ENCODE results near the gene FXYD3.

FXYD3 gene

GRCh38 chr19:35161434-35161743 is 45.8 kb downstream of the FXYD3 start:
- Histone ChIP-seq H3K4me2 (ENCODE audit: low read length) (no peak overlapping the region), H3K9ac (ENCODE audit: low read depth, low read length) (no peak overlapping the region), H3K27me3 (ENCODE audit: control insufficient read depth, insufficient read depth, low read length) (no peaks in the 10 kb centered on the region), H3K4me1 (ENCODE audit: control insufficient read depth, insufficient read depth, low read length) (peaks cover under 1% of the 10 kb centered on the region), H3K9me3 (replicated peaks; ENCODE audit: low read length) (peaks cover 26% of the 10 kb centered on the region), H3K36me3 (ENCODE audit: insufficient read depth, low read length) (peaks cover 85% of the 10 kb centered on the region), H3K4me3 (ENCODE audit: low read length) (no peak overlapping the region)

GRCh38 chr19:35162471-35163326 is 47.1 kb downstream of the FXYD3 start:
- H3K36me3 ChIP-seq (ENCODE audit: insufficient read depth, low read length) = peaks cover 87% of the 10 kb centered on the region
- H3K9ac ChIP-seq (ENCODE audit: low read depth, low read length) = no peak overlapping the region
- H3K27me3 ChIP-seq (ENCODE audit: control insufficient read depth, insufficient read depth, low read length) = no peaks in the 10 kb centered on the region
- H3K4me2 ChIP-seq (ENCODE audit: low read length) = no peak overlapping the region
- H3K4me1 ChIP-seq (ENCODE audit: control insufficient read depth, insufficient read depth, low read length) = no peaks in the 10 kb centered on the region
- H3K9me3 ChIP-seq (replicated peaks; ENCODE audit: low read length) = peaks cover 26% of the 10 kb centered on the region
- no peak overlapping the region for H3K4me3 ChIP-seq (ENCODE audit: low read length)

- no peaks in the 10 kb centered on the region for H3K27me3 ChIP-seq (ENCODE audit: control insufficient read depth, insufficient read depth, low read length)
- H3K4me1 ChIP-seq (ENCODE audit: control insufficient read depth, insufficient read depth, low read length) = no peaks in the 10 kb centered on the region
- peaks cover 79% of the 10 kb centered on the region for H3K36me3 ChIP-seq (ENCODE audit: insufficient read depth, low read length)
- no peak overlapping the region for H3K9ac ChIP-seq (ENCODE audit: low read depth, low read length)
- H3K4me3 ChIP-seq (ENCODE audit: low read length) = no peak overlapping the region
- H3K4me2 ChIP-seq (ENCODE audit: low read length) = no peak overlapping the region
- peaks cover 26% of the 10 kb centered on the region for H3K9me3 ChIP-seq (replicated peaks; ENCODE audit: low read length)
Observed at GRCh38 chr19:35164418-35164817, 48.8 kb downstream of the FXYD3 start.

- peaks cover 26% of the 10 kb centered on the region for H3K9me3 ChIP-seq (replicated peaks; ENCODE audit: low read length)
- H3K4me3 ChIP-seq (ENCODE audit: low read length) = no peak overlapping the region
- no peak overlapping the region for H3K4me2 ChIP-seq (ENCODE audit: low read length)
- H3K9ac ChIP-seq (ENCODE audit: low read depth, low read length) = no peak overlapping the region
- H3K4me1 ChIP-seq (ENCODE audit: control insufficient read depth, insufficient read depth, low read length) = no peaks in the 10 kb centered on the region
- peaks cover 70% of the 10 kb centered on the region for H3K36me3 ChIP-seq (ENCODE audit: insufficient read depth, low read length)
- no peaks in the 10 kb centered on the region for H3K27me3 ChIP-seq (ENCODE audit: control insufficient read depth, insufficient read depth, low read length)
Observed at GRCh38 chr19:35165200-35166058, 49.8 kb downstream of the FXYD3 start.

- H3K4me1 ChIP-seq (ENCODE audit: control insufficient read depth, insufficient read depth, low read length) = no peaks in the 10 kb centered on the region
- peaks cover 61% of the 10 kb centered on the region for H3K36me3 ChIP-seq (ENCODE audit: insufficient read depth, low read length)
- H3K9me3 ChIP-seq (replicated peaks; ENCODE audit: low read length) = peaks cover 26% of the 10 kb centered on the region
- H3K4me3 ChIP-seq (ENCODE audit: low read length) = no peak overlapping the region
- H3K4me2 ChIP-seq (ENCODE audit: low read length) = no peak overlapping the region
- H3K27me3 ChIP-seq (ENCODE audit: control insufficient read depth, insufficient read depth, low read length) = no peaks in the 10 kb centered on the region
- H3K9ac ChIP-seq (ENCODE audit: low read depth, low read length) = no peak overlapping the region
Observed at GRCh38 chr19:35166100-35167063, 50.8 kb downstream of the FXYD3 start.

- H3K9me3 ChIP-seq (replicated peaks; ENCODE audit: low read length) = peaks cover 20% of the 10 kb centered on the region
- no peak overlapping the region for H3K9ac ChIP-seq (ENCODE audit: low read depth, low read length)
- no peak overlapping the region for H3K4me3 ChIP-seq (ENCODE audit: low read length)
- no peaks in the 10 kb centered on the region for H3K27me3 ChIP-seq (ENCODE audit: control insufficient read depth, insufficient read depth, low read length)
- H3K4me2 ChIP-seq (ENCODE audit: low read length) = no peak overlapping the region
- peaks cover 50% of the 10 kb centered on the region for H3K36me3 ChIP-seq (ENCODE audit: insufficient read depth, low read length)
- H3K4me1 ChIP-seq (ENCODE audit: control insufficient read depth, insufficient read depth, low read length) = no peaks in the 10 kb centered on the region
Observed at GRCh38 chr19:35167251-35168119, 51.9 kb downstream of the FXYD3 start.

- peaks cover 16% of the 10 kb centered on the region for H3K9me3 ChIP-seq (replicated peaks; ENCODE audit: low read length)
- no peak overlapping the region for H3K4me2 ChIP-seq (ENCODE audit: low read length)
- H3K9ac ChIP-seq (ENCODE audit: low read depth, low read length) = no peak overlapping the region
- H3K4me1 ChIP-seq (ENCODE audit: control insufficient read depth, insufficient read depth, low read length) = no peaks in the 10 kb centered on the region
- H3K27me3 ChIP-seq (ENCODE audit: control insufficient read depth, insufficient read depth, low read length) = no peaks in the 10 kb centered on the region
- H3K36me3 ChIP-seq (ENCODE audit: insufficient read depth, low read length) = peaks cover 43% of the 10 kb centered on the region
- no peak overlapping the region for H3K4me3 ChIP-seq (ENCODE audit: low read length)
Observed at GRCh38 chr19:35168196-35168595, 52.6 kb downstream of the FXYD3 start.

- H3K4me1 ChIP-seq (ENCODE audit: control insufficient read depth, insufficient read depth, low read length) = no peaks in the 10 kb centered on the region
- no peak overlapping the region for H3K9ac ChIP-seq (ENCODE audit: low read depth, low read length)
- no peak overlapping the region for H3K4me2 ChIP-seq (ENCODE audit: low read length)
- H3K27me3 ChIP-seq (ENCODE audit: control insufficient read depth, insufficient read depth, low read length) = no peaks in the 10 kb centered on the region
- H3K4me3 ChIP-seq (ENCODE audit: low read length) = no peak overlapping the region
- peaks cover 31% of the 10 kb centered on the region for H3K36me3 ChIP-seq (ENCODE audit: insufficient read depth, low read length)
- H3K9me3 ChIP-seq (replicated peaks; ENCODE audit: low read length) = peaks cover 7% of the 10 kb centered on the region
Observed at GRCh38 chr19:35169221-35169995, 53.8 kb downstream of the FXYD3 start.

- no peak overlapping the region for H3K4me2 ChIP-seq (ENCODE audit: low read length)
- no peak overlapping the region for H3K4me3 ChIP-seq (ENCODE audit: low read length)
- peaks cover 20% of the 10 kb centered on the region for H3K36me3 ChIP-seq (ENCODE audit: insufficient read depth, low read length)
- H3K9ac ChIP-seq (ENCODE audit: low read depth, low read length) = no peak overlapping the region
- H3K27me3 ChIP-seq (ENCODE audit: control insufficient read depth, insufficient read depth, low read length) = no peaks in the 10 kb centered on the region
- H3K4me1 ChIP-seq (ENCODE audit: control insufficient read depth, insufficient read depth, low read length) = no peaks in the 10 kb centered on the region
- peaks cover 4% of the 10 kb centered on the region for H3K9me3 ChIP-seq (replicated peaks; ENCODE audit: low read length)
Observed at GRCh38 chr19:35170359-35171061, 54.9 kb downstream of the FXYD3 start.
